Measurements from ENCODE around the gene FAM240A. TPM values are rescaled to one million over a fixed set of nuclear protein-coding genes. Genes with fewer than 3 reads are reported as not detected.

The FAM240A gene
- total RNA-seq, 1 experiment from 2014 or later: not detected

GRCh38 chr3:46664188-46664970 lies 52.1 kb downstream of the FAM240A start:
- H3K27ac ChIP-seq: no peak overlapping the region
- POLR2A ChIA-PET (ENCODE audit: unreplicated experiment): interaction anchor here (0.6 to 1.0 kb wide), 4 partner anchors 12 to 716 kb away, joined by 3 to 5 read pairs (median 3); partner anchors contain the start of gene NBEAL2
- no peak overlapping the region for H3K4me3 ChIP-seq
- H3F3A ChIP-seq (ENCODE audit: insufficient read depth, low read depth): no peaks in the 10 kb centered on the region; the same call in 1 of the 2 replicates
- H3K4me2 ChIP-seq: no peak overlapping the region
- H3K36me3 ChIP-seq (ENCODE audit: low read depth): no peaks in the 10 kb centered on the region
- no peak for TF ChIP-seq EZH2 (IDR thresholded peaks at IDR 0.05; ENCODE audit: low read depth)
- TF ChIP-seq CTCF (conservative IDR thresholded peaks at IDR 0.05): no peak
- H3K27me3 ChIP-seq (ENCODE audit: insufficient read depth, low read depth): no peaks in the 10 kb centered on the region
- CTCF ChIA-PET: interaction anchor here (0.5 to 0.8 kb wide), 2 partner anchors 34 to 176 kb away, joined by 4 read pairs; no protein-coding TSS in a partner anchor
- H4K20me1 ChIP-seq (ENCODE audit: insufficient read depth): no peaks in the 10 kb centered on the region
- H3K79me2 ChIP-seq (ENCODE audit: low read depth): no peaks in the 10 kb centered on the region
- no peak for DNase-seq
- no peaks in the 10 kb centered on the region for H3K9me2 ChIP-seq (ENCODE audit: insufficient read depth)
- H3K9me3 ChIP-seq (ENCODE audit: insufficient read depth, low read depth): no peaks in the 10 kb centered on the region
- intact Hi-C loops (cut with micrococcal nuclease; ENCODE audit: unreplicated experiment): no loop called here
- no TSS peak for BruUV-seq (replicated peaks)
- no peak overlapping the region for H2AFZ ChIP-seq
- peaks cover 23% of the 10 kb centered on the region for H3K4me1 ChIP-seq (replicated peaks; ENCODE audit: insufficient read depth)

- no peaks in the 10 kb centered on the region for H3K36me3 ChIP-seq (ENCODE audit: low read depth)
- H4K20me1 ChIP-seq (ENCODE audit: insufficient read depth): no peaks in the 10 kb centered on the region
- ChIA-PET POLR2A (ENCODE audit: unreplicated experiment) (interaction anchor here (0.6 kb wide), 1 partner anchor 715 kb away, joined by 5 read pairs; no protein-coding TSS in a partner anchor), CTCF (no interaction called here)
- H3K4me2 ChIP-seq: no peak overlapping the region
- H3F3A ChIP-seq (ENCODE audit: insufficient read depth, low read depth): no peaks in the 10 kb centered on the region
- no peak for DNase-seq
- H3K27ac ChIP-seq: no peak overlapping the region
- intact Hi-C loops (cut with micrococcal nuclease; ENCODE audit: unreplicated experiment): no loop called here
- no peak overlapping the region for H3K4me3 ChIP-seq
- no peak for TF ChIP-seq EZH2 (IDR thresholded peaks at IDR 0.05; ENCODE audit: low read depth)
- TF ChIP-seq CTCF (conservative IDR thresholded peaks at IDR 0.05): no peak
- peaks cover 16% of the 10 kb centered on the region for H3K4me1 ChIP-seq (replicated peaks; ENCODE audit: insufficient read depth)
- no peaks in the 10 kb centered on the region for H3K27me3 ChIP-seq (ENCODE audit: insufficient read depth, low read depth)
- no peaks in the 10 kb centered on the region for H3K79me2 ChIP-seq (ENCODE audit: low read depth)
- no peaks in the 10 kb centered on the region for H3K9me2 ChIP-seq (ENCODE audit: insufficient read depth)
- no TSS peak for BruUV-seq (replicated peaks)
- H2AFZ ChIP-seq: no peak overlapping the region
- H3K9me3 ChIP-seq (ENCODE audit: insufficient read depth, low read depth): no peaks in the 10 kb centered on the region
Measured at GRCh38 chr3:46664971-46665762, 52.8 kb downstream of the FAM240A start.

- TF ChIP-seq EZH2 (IDR thresholded peaks at IDR 0.05; ENCODE audit: low read depth): no peak
- TF ChIP-seq CTCF (conservative IDR thresholded peaks at IDR 0.05): no peak
- no TSS peak for BruUV-seq (replicated peaks)
- intact Hi-C loops (cut with micrococcal nuclease; ENCODE audit: unreplicated experiment): no loop called here
- Histone ChIP-seq H3K36me3 (ENCODE audit: low read depth) (no peaks in the 10 kb centered on the region), H4K20me1 (ENCODE audit: insufficient read depth) (no peaks in the 10 kb centered on the region), H3K9me3 (ENCODE audit: insufficient read depth, low read depth) (no peaks in the 10 kb centered on the region), H3K4me2 (no peak overlapping the region), H3K4me1 (replicated peaks; ENCODE audit: insufficient read depth) (peaks cover 8% of the 10 kb centered on the region), H3K79me2 (ENCODE audit: low read depth) (no peaks in the 10 kb centered on the region), H3K9me2 (ENCODE audit: insufficient read depth) (no peaks in the 10 kb centered on the region), H3K4me3 (no peak overlapping the region), H3K27ac (no peak overlapping the region), H3K27me3 (ENCODE audit: insufficient read depth, low read depth) (no peaks in the 10 kb centered on the region), H3F3A (ENCODE audit: insufficient read depth, low read depth) (no peaks in the 10 kb centered on the region), H2AFZ (no peak overlapping the region)
- ChIA-PET POLR2A (ENCODE audit: unreplicated experiment) (interaction anchor here (0.8 kb wide), 1 partner anchor 1303 kb away, joined by 3 read pairs; no protein-coding TSS in a partner anchor), CTCF (no interaction called here)
- DNase-seq: no peak
Measured at GRCh38 chr3:46665763-46666452, 53.6 kb downstream of the FAM240A start.
